Left kidney (tissue), 2 donors: Measurements from ENCODE around the gene PARPBP. TPM values are rescaled to one million over a fixed set of nuclear protein-coding genes. Genes with fewer than 3 reads are reported as not detected.
"Not testable (repeated sequence)": the region's sequence is repeated elsewhere in the genome, so short reads cannot be mapped to it uniquely, and the experiment has no call there.

Experiments
- DNase-seq: peaks from one replicate; pipeline ENCODE4 v3.0.0-alpha.2; 2013
- polyA plus RNA-seq: library from polyadenylated mRNA; unstranded; fragments of 120-200 nt; gene quantifications from one replicate; pipeline ENCODE4 v1.2.1, GENCODE V29; 2013; ENCODE audit not compliant: insufficient read length

Gene PARPBP
- polyA plus RNA-seq, 1 donor, result 18.3 TPM

DNA sequence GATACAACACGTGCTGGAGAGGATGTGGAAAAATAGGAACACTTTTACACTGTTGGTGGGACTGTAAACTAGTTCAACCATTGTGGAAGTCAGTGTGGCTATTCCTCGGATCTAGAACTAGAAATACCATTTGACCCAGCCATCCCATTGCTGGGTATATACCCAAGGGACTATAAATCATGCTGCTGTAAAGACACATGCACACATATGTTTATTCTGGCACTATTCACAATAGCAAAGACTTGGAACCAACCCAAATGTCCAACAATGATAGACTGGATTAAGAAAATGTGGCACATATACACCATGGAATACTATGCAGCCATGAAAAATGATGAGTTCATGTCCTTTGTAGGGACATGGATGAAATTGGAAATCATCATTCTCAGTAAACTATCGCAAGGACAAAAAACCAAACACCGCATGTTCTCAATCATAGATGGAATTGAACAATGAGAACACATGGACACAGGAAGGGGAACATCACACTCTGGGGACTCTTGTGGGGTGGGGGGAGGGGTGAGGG lies 27.1 kb downstream of the PARPBP start:
- DNase-seq, result not testable (repeated sequence)

DNA sequence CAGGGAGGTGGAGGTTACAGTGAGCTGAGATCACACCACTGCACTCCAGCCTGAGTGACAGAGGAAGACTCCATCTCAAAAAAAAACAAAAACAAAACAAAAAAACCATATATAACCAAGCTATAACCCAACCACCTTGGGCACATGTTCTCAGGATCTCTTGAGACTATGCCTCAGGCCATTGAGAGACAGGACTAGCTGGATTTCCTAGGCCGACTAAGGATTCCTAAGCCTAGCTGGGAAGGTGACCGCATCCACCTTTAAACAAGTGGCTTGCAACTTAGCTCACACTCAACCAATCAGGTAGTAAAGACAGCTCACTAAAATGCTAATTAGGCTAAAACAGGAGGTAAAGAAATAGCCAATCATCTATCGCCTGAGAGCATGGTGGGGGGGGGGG lies 35.2 kb downstream of the PARPBP start:
- not testable (repeated sequence) for DNase-seq

DNA sequence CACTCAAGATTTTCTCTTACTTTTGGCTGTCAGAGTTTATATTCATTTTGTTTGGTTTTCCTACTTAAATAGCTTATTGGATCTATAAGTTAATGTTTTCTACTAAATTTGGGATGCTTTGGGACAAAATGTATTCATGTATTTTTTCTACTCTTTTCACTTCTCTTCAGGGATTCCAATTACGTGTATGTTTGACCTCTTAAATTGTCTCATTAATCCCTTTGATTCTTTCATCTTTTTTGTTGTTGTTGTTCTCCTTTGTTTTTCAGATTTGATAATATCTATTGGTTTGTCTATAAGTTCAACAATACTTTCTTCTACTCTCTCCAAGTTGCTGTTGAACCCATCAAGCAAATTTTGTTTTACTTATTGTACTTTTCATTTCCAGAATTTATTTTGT lies 43.4 kb downstream of the PARPBP start:
- no peak for DNase-seq

DNA sequence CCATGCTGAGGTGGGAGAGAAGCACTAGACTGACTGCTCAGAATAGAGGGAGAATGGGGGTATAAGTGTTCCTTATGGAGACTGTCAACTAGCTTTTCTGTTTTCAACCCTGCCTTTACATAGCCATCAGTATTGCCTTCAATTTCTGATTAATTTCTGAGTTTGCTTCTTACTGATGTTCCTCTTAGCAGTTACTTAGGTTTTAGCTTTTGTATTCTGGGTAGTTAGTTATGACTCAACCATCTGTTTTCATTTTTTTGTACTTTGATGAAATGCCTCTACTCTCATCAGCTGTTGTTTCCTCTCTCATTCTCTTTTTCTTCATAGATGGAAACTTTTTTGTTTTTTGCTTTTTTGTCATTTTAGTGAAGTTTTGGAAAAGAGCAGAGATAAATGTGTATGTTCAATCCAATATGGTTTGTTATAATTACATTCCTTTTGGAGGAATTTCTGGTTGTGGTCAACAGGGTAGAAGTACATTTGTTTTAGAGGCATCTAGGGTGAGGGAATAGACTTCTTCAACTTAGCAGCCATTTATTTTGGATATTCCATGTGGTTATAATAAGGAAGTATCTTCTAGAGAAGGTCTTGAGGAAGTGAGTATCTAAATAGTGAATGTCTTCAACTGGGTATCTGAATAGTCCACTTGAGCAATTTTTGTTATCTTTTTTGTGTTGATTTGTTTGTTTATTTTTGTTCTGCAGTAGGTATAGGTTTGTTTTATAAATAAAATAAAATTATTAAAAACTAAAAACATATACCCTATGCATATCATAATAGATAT lies 48.0 kb downstream of the PARPBP start:
- DNase-seq, result no peak

DNA sequence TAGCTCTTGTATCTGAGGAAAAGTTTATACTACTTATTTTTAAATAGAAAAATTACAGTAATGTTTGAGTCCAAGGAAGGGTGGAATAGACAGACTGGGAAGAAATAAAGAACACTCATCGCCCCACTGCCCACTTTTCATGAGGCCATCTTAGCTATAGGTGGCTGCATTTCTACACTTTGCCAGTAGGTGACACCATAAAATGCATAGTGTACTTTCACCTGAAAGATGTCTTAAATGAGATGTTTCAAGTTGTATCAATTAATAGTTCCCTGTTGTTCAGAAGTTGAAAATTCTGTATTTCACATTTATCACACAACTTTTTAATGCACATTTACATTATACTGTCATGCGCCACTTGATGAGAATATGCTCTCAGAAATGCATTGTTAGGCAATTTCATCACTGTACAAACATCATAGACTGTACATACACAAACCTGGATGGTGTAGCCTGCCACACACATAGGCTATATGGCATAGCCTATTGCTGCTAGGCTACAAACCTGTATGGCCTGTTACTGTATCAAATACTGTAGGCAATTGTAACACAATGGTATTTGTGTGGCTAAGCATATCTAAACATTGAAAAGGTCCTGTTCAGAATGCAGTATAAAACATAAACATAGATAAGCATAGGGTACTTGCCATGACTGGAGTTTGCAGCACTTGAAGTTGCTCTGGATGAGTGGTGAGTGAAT lies 50.1 kb downstream of the PARPBP start:
- peak; percentile 18 for DNase-seq

DNA sequence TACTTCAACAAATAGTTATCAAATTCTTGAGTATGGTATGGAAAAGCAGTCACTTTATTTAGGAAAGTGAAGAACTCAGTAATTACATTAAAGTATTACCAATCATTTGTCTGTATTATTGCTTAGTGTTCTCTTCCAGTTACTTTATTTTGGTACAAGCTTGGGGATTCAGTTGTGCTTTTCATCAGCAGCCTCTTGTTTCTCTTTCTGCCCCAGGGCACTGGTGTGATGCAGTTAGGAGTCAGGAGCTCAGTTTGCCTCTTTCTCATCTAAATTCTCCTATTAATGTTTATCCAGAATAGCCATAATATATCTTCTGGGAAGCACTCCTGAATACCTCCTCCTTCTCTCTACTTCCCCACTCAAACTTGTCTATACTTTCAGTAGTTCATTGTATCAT lies 52.0 kb downstream of the PARPBP start:
- DNase-seq, result no peak

DNA sequence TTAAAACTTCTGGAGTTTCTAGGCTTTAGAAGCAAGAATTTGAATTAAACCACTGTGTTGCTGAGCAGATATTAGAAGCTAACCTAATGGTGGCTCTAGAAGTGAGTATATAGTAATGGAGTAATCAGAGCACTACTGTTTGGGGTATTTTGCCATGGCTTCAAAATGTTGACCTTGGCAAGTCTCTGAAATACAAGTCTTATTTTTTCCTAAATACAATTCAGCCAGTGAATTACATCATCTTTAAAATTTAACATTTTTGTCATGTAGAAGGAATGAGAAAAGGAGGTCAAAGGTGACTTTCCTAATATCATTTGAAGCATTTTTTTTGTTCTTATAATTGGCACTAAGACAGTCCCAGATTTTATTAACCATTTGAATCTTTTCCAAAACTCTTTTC lies 52.5 kb downstream of the PARPBP start:
- no peak for DNase-seq

DNA sequence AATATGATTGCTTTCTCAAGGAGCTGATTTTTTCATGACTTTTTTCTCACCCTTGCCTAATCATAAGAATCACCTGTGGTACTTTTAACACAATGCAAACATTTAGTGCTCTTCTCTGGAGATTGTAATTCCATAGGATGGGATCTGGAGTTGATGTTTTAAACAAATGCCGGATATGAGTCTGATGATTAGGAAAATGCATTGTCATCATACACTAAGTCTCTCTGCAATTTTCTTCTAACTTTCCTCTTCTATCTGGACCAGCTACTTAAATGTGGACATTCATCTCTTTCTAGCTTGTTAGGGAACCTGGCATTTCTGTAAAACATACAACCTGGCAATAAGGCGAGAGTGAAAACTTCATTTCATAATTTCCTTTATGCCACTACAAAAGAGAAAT lies 54.1 kb downstream of the PARPBP start:
- DNase-seq, result no peak

DNA sequence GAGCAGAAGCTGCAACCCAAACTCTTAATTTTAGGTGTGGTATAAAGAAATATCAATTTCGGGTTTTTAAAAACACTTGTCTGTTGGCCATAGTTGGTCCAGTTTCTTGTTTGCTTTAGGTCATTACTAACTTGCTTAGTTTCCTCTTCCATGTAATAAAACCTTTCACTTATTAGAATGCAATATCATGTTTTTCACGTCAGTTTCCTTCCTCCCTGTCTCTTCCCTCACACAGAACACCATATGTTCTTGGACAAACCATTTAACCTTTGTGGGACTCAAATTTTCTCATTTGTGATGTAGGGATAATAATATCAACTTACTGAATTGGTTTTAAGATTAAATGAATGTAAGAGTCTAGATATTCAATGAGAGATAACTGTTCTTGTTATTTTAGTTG lies 54.8 kb downstream of the PARPBP start:
- DNase-seq, result no peak

DNA sequence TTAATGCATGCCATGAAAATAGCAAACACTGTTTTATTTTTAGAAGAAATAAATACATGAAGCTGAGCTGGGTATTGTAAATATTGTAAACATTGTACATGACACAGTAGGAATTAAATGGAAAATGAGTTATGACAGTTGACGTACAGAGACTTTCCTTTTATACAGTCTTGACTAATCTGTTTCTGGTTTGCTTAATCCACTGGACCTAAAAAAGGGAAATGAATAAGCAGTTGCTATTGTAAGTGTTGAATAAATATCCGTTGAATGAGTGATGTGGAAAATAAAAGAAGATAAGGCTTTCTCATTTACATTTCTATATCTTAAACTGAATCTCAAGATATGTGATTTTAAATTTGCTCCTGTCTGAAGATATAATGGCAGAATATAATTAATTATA lies 62.7 kb downstream of the PARPBP start:
- no peak for DNase-seq

DNA sequence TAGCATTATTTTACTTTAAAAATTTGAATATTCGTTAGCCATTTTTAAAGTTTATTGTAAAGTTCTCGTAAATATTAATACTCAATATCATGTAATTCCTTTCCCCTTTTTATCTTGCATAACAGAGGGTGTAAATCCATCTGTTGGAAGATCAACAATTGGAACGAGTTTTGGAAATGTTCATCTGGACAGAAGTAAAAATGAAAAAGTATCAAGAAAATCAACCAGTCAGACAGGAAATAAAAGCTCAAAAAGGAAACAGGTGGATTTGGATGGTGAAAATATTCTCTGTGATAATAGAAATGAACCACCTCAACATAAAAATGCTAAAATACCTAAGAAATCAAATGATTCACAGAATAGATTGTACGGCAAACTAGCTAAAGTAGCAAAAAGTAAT lies 75.8 kb downstream of the PARPBP start:
- DNase-seq, result no peak

DNA sequence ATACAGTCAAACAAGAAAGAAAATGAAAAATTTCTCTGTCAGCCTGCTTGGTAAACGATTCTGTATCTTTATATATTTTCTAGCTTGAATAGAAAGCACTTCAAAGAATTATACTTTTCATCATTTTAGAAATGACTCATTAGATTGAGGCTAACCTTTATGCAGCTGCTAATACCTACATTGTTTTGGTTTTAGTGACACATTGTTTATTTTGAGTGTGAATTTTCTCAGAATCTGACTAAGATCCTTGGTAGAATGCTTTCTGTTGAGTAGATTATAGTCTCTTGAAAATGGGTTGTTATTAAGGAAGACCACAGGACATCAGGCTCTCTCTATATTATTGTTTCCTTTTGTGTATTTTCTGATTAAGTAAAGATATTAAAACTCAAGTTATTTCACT lies 77.8 kb downstream of the PARPBP start, which contains the start of gene PMCH:
Gene PMCH (minus strand): TSS at position 45 of the 400 bp plus-strand sequence. CDS start 63 bp downstream, outside the sequence.
- no peak for DNase-seq

DNA sequence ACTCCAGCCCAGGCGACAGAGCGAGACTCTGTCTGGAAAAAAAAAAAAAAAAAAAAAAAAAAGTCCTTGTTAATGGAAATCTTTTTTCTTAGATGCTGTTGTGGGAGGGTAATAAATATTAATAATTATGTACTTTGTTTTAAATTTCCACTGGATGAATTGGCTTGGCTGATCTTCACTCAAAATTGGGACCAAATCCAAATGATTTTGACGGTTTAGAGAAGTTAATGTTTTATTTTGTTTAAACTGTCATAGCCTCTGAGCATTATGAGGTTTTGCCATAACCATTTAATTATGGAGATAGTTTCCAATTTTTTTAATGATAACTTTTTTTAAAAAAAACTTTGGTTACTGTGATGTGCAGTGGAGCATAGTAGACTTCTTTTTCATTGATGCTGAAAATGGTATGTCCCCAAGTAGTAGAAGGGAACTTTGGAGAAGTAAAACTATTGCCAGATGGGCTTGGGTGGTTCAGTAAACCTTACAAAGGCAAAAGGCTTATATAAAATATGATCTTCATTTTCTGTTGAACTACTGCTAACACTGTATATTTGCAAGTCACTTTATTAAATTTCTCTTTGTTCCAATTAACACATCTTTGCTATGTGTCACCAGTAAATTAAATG lies 81.6 kb downstream of the PARPBP start:
- DNase-seq, result no peak

DNA sequence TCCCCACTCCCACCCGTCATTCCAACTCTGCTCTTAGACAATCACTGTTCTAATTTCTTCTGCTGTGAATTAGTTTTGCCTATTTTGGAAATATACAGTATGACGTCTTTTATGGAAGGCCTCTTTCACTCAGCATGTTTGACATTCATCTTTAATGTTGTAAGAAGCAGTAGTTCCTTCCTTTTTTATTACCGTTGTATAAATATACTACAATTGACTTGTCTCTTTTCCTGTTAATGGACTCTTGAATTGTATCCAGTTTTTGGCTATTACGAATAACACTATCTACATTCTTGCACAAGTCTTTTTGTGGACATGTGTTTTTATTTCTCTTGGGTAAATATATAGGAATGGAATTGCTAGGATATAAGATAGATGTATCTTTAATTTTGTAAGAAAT lies 82.6 kb downstream of the PARPBP start:
- DNase-seq, result no peak

DNA sequence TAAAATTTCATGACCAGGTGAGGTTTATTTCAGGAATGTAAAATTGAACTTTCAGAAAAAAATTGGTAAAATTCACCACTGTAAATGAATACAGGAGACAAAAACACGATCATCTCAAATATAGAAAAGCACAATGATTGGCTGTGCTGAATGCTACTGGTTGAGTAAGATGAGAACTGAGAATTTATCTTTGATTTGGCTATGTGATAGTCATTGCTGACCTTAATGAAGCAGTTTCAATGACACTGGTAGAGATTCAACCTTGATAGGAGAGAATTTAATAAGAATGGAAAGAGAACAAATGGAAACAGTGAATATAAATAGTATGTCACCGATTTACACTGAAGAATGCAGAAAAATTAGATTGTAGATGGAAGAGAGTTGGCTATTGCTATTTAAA lies 84.0 kb downstream of the PARPBP start:
- no peak for DNase-seq

DNA sequence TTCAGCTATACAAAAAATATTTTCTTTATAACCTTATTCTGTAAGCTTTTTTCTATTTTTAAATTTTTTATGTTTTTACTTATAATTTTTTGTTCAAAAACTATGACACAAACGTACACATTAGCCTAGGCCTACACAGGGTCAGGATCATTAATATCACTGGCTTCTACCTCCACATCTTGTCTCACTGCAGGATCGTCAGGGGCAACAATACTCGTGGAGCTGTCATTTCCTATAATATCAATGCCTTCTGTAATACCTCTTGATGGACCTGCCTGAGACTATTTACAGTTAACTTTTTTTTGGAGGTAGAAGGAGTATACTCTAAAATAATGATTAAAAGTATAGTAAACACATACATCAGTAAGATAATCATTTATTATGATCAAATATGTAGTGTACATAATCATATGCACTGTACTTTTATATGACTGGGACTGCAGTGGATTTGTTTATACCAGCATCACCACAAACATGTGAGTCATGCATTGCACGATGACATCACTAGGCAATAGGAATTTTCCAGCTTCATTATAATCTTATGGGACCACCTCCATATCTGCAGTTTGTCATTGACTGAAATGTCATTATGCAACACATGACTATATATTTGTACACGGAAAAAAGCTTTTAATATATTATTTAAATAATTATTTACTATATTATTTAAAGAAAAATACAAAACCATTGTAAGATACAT lies 96.2 kb downstream of the PARPBP start:
- no peak for DNase-seq

DNA sequence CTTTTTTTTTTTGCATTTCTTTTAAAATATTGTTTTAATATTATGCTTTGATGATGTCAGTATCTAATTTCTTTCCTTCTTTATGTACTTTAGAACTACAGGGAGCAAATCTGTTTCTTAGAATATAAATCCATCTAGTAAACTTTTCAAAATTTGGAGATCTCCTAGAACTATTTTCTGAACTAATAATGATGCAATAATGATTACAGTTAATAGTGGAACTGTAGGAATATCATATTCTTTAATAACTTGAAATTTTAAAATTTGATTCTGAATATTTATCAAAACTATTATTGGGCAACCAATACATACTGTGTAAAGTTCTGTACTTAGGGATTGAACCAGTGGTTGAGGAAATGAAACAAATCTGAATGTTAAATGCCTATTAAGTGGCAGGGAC lies 100.8 kb downstream of the PARPBP start:
- no peak for DNase-seq

DNA sequence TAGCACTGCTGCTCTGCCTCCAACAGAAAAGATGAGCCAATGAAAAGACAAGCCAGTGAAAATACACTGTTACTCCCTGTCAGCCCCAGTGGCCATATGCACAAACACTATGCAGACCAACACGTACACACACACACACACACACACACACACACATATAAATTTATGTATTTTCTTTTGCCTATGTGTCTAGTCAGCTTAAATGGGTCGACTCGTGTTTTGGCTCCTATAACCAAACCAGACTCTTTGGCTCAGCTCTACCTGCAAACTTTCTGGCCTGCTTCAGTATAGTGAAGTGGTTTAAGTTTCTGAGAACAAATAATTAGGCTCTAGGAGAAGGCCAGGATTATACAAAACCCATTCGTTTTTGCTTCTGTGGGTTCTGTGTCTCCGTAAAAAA lies 108.0 kb downstream of the PARPBP start:
- no peak for DNase-seq

DNA sequence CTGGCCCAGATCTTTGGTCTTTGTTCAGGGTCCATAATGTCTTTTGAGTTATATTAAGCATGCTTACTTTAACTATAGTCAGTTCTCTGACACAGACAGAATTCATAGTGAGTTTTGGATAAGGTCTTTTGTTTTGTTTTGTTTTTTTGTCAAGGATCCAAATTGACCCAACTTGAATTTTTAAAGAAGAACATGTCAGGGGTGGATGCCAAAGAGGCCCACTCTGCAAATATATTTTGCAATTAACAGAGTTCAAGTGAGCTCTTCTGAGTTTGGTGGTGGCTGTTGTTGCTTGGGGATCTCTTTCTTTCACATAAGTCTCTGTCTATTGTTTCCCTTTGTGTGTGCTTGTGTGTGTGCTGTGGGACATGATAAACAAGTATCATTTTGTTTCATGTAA lies 112.1 kb downstream of the PARPBP start:
- DNase-seq, result no peak

DNA sequence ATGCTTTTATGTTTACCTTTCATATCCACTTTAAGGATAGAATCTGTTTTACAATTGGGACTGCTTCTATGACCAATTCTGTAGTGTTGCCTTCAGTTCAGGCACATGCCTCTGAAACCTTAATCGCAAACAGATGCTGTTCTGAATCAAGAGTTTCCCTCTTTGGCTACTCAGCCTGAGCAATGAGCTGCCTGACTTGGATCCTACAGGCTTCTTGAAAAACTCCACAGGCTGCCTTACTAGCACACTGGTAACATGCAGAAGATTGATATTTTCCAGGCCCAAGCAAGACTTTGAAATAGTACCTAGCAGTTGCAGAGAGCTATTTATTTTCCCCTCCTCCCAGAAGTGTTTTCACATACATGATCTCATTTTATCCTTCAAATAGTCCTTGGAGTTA lies 112.5 kb downstream of the PARPBP start:
- DNase-seq, result peak; percentile 8

DNA sequence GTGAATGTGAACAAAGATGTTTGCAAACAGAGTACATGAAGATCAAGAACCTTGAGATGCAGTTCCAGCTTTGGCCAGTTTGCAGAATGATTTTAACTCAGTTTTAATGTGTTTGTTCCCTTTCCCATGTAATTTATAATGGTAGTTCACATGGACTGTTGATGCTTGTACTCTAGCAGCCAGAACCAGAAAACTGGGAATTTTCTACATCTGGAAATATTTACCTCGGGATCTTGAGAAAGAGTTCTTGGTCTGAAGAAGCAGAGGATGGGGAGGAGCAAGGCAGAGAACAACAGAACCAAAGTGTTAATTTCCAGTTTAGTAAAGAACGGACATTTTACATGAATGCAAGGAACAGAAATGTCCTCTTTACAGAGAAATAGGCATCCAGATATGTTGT lies 114.6 kb downstream of the PARPBP start:
- no peak for DNase-seq

DNA sequence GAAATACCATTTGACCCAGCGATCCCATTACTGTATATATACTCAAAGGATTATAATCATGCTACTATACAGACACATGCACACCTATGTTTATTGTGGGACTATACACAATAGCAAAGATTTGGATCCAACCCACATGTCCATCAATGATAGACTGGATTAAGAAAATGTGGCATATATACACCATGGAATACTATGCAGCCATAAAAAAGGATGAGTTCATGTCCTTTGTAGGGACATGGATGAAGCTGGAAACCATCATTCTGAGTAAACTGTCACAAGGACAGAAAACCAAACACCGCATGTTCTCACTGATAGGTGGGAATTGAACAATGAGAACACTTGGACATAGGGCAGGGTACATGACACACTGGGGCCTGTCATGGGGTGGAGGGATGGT lies 120.9 kb downstream of the PARPBP start:
- DNase-seq, result not testable (repeated sequence)
